Esophagus squamous epithelium (tissue), 4 donors: ENCODE data around the gene HTR6.

Experiments
- POLR2A ChIP-seq, 4 donors: fragments of 450-650 bp; IDR thresholded peaks; one replicate each; pipeline ENCODE4 v1.6.1; 2017; ENCODE audit warnings: antibody characterized with exemption in 4 of 4, mild to moderate bottlenecking in 4 of 4, moderate library complexity in 3 of 4
- TF ChIP-seq, protein P1 (sequence below), 6 experiments: fragments of 450-650 bp in 4 of 6; fragments of 200-600 bp in 2 of 6; sonication (generic) in 2 of 6; IDR thresholded peaks; one replicate each; pipeline ENCODE4 v1.5.1; 2016 to 2019; ENCODE audit warnings: antibody characterized with exemption in 6 of 6, mild to moderate bottlenecking in 4 of 6, moderate library complexity in 4 of 6

DNA sequence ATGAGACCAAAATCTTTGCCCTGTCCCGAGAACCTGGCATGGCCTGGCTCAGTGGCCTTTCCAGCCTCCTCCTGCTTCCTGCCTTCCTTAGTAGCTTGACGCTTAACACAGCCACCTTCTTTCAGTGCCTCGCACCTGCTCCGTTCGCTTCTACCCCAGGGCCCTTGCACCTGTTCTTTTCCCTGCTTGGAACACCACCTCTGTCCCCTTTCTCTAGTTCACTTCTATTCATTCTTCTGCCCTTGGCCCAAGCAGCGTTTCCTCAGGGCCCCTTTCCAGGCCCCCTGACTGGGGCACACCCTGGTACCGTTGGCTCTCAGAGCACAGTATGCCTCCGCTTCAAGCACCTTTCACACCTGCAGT lies 9.0 kb upstream of the HTR6 start:
- TF ChIP-seq, protein P1, sequence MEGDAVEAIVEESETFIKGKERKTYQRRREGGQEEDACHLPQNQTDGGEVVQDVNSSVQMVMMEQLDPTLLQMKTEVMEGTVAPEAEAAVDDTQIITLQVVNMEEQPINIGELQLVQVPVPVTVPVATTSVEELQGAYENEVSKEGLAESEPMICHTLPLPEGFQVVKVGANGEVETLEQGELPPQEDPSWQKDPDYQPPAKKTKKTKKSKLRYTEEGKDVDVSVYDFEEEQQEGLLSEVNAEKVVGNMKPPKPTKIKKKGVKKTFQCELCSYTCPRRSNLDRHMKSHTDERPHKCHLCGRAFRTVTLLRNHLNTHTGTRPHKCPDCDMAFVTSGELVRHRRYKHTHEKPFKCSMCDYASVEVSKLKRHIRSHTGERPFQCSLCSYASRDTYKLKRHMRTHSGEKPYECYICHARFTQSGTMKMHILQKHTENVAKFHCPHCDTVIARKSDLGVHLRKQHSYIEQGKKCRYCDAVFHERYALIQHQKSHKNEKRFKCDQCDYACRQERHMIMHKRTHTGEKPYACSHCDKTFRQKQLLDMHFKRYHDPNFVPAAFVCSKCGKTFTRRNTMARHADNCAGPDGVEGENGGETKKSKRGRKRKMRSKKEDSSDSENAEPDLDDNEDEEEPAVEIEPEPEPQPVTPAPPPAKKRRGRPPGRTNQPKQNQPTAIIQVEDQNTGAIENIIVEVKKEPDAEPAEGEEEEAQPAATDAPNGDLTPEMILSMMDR (IDR thresholded peaks at IDR 0.05): no peak
- no peak for TF ChIP-seq POLR2A (IDR thresholded peaks at IDR 0.05)
